Astrocyte (in vitro differentiated cells and primary cell): ENCODE results near the gene BST1.

Experiments used
- EZH2 ChIP-seq: IDR thresholded peaks from 2 replicates; pipeline ENCODE4 v1.6.1; 2012; ENCODE audit warnings: mild to moderate bottlenecking, low read length, inconsistent platforms; ENCODE audit not compliant: insufficient read depth
- TF ChIP-seq, protein P1 (sequence below): IDR thresholded peaks from 2 replicates; pipeline ENCODE4 v1.5.1; 2011; ENCODE audit warnings: low read depth, mild to moderate bottlenecking, inconsistent platforms, low read length, moderate library complexity; ENCODE audit not compliant: insufficient read depth

DNA sequence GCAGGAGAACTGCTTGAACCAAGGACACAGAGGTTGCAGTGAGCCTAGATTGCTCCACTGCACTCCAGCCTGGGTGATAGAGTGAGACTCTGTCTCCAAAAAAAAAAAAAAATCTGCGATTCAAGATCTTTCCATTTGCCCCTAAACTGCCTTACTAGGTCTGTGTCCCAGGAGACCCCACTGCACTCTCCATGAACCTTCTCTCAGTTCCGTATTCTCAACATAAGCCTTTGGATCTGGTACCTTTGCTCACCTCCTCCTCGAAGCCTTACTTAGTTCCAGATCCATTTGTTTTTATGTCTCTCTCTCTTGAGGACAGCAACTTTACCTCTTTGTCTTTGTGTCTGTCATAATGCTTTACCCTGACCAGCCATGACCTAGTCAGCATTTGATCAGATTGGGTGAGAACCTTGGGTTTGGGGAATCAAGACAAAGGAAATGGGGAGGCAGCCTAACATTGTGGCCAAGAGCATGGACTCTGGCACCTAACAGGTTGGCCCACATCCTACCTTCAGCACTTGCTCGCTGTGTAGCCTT, 33.7 kb downstream of the BST1 start:
- TF ChIP-seq, protein P1, sequence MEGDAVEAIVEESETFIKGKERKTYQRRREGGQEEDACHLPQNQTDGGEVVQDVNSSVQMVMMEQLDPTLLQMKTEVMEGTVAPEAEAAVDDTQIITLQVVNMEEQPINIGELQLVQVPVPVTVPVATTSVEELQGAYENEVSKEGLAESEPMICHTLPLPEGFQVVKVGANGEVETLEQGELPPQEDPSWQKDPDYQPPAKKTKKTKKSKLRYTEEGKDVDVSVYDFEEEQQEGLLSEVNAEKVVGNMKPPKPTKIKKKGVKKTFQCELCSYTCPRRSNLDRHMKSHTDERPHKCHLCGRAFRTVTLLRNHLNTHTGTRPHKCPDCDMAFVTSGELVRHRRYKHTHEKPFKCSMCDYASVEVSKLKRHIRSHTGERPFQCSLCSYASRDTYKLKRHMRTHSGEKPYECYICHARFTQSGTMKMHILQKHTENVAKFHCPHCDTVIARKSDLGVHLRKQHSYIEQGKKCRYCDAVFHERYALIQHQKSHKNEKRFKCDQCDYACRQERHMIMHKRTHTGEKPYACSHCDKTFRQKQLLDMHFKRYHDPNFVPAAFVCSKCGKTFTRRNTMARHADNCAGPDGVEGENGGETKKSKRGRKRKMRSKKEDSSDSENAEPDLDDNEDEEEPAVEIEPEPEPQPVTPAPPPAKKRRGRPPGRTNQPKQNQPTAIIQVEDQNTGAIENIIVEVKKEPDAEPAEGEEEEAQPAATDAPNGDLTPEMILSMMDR, result no peak
- no peak for TF ChIP-seq EZH2
